H54 (cell line): Measurements from ENCODE around the gene DAPL1.

Experiments used
- DNase-seq: peaks from one replicate; pipeline ENCODE4 v3.0.0; 2011; ENCODE audit warnings: low spot score, mixed read lengths; ENCODE audit not compliant: insufficient read length
- FAIRE-seq: peaks from 3 replicates; lab custom pipeline; 2011; peaks lifted over from hg19 to GRCh38; lab: Jason Lieb, UNC
- POLR2A ChIP-seq: IDR thresholded peaks from 2 replicates; pipeline ENCODE4 v1.6.1; 2011; ENCODE audit warnings: low read depth, mild to moderate bottlenecking, low read length

Gene DAPL1

GRCh38 chr2:158762336-158762735 lies 32.8 kb upstream of the DAPL1 start:
- FAIRE-seq (no peak), DNase-seq (no peak)
- no peak for TF ChIP-seq POLR2A

GRCh38 chr2:158766524-158766923 lies 28.6 kb upstream of the DAPL1 start:
- no peak for FAIRE-seq
- TF ChIP-seq POLR2A, result no peak
- DNase-seq, result no peak

- FAIRE-seq (no peak), DNase-seq (no peak)
- no peak for TF ChIP-seq POLR2A
Observed at GRCh38 chr2:158772306-158773078, 22.6 kb upstream of the DAPL1 start.

- DNase-seq (no peak), FAIRE-seq (no peak)
- TF ChIP-seq POLR2A, result no peak
Observed at GRCh38 chr2:158773121-158773520, 22.0 kb upstream of the DAPL1 start.

GRCh38 chr2:158774681-158775080 lies 20.4 kb upstream of the DAPL1 start:
- no peak for TF ChIP-seq POLR2A
- no peak for FAIRE-seq
- no peak for DNase-seq

GRCh38 chr2:158775273-158776027 lies 19.7 kb upstream of the DAPL1 start:
- DNase-seq (no peak), FAIRE-seq (no peak)
- no peak for TF ChIP-seq POLR2A

GRCh38 chr2:158776231-158776630 lies 18.9 kb upstream of the DAPL1 start:
- FAIRE-seq (no peak), DNase-seq (no peak)
- TF ChIP-seq POLR2A, result no peak

- TF ChIP-seq POLR2A, result no peak
- no peak for DNase-seq
- FAIRE-seq, result no peak
Observed at GRCh38 chr2:158777077-158777476, 18.0 kb upstream of the DAPL1 start.

- DNase-seq (no peak), FAIRE-seq (no peak)
- no peak for TF ChIP-seq POLR2A
Observed at GRCh38 chr2:158778243-158778642, 16.9 kb upstream of the DAPL1 start.

- DNase-seq (no peak), FAIRE-seq (no peak)
- TF ChIP-seq POLR2A, result no peak
Observed at GRCh38 chr2:158779621-158780020, 15.5 kb upstream of the DAPL1 start.

GRCh38 chr2:158781353-158781961 lies 13.7 kb upstream of the DAPL1 start:
- no peak for FAIRE-seq
- no peak for DNase-seq
- no peak for TF ChIP-seq POLR2A

- no peak for TF ChIP-seq POLR2A
- FAIRE-seq (no peak), DNase-seq (no peak)
Observed at GRCh38 chr2:158782136-158782535, 13.0 kb upstream of the DAPL1 start.

GRCh38 chr2:158782616-158783015 lies 12.5 kb upstream of the DAPL1 start:
- DNase-seq (no peak), FAIRE-seq (no peak)
- TF ChIP-seq POLR2A, result no peak

- FAIRE-seq (no peak), DNase-seq (no peak)
- no peak for TF ChIP-seq POLR2A
Observed at GRCh38 chr2:158783923-158784322, 11.2 kb upstream of the DAPL1 start.

GRCh38 chr2:158786897-158787296 lies 8.2 kb upstream of the DAPL1 start:
- FAIRE-seq (no peak), DNase-seq (no peak)
- no peak for TF ChIP-seq POLR2A
